ENCODE results near the gene ZSWIM3.

DNA sequence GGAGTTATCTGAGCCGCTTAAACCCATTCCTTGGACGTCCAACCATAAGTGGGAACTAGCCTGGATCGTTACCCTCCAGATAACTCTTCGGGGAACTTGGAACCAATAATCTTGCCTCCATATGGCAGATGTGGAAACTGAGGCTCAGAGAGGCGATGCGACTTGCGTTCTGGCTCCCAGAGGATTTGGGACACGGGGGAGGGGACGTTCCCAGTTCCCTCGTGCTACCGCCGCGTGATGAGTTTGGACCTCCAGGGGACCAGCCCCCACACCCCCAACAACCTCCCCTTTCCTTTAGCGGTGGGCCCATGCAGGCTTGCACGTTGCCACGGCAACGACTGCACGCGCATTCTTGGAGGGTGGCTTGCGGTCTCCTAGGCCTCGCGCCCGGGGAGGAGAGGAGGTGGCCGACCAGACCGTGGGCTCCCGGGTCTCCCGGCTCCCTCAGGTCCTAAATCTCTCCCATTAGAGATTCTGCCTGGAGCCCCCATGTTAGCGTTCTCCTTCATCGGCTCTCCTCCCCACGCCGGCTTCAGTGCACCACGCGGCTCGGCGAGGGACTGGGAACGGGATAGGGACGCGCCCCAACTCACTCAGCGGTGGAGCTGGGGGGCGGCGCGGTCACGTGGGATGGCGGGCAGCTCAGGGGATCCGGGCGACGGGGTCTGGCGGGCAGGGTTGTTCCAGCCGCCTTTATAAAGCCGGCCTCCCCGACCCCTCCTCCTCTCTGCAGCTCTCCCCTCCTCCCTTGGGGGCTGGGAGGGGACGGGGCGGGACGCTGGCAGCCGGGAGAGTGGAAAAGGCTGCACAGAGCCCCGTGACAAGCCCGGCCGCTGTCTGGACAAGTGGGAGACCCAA, 54.3 kb downstream of the ZSWIM3 start, which contains the start of gene PLTP:
- TF ChIP-seq CTCF (IDR thresholded peaks at IDR 0.05) (no peak), POLR2A (IDR thresholded peaks at IDR 0.05) (peak in 1 of 2 donors; percentile 17)

Data from thyroid gland (tissue), 4 donors.